GM19455 (cell line): ENCODE results near the gene AFF2.

Source experiments
- ATAC-seq: cut with Tn5 transposase; IDR thresholded peaks from one replicate; pipeline ENCODE4 v1.9.1; 2021; ENCODE audit not compliant: unreplicated experiment

AFF2 gene

DNA sequence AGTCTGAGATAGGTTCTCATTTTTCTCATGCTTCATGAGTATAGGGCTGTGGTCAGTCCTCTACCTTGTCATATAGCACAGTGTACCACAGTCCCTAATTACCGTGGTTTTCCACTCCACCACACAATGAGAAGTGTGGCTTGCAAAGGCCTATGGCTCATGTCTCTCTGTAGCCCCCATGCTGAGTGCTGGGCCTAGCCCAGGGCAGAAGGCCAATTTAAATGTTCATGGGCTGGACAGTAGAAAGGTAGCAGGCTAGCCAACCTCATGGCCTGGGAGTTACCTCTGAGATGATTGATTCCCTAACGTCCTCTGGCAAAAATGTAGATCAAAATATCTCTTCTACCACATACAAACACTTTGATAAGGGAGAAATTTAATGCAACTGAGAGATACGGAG lies 222.5 kb downstream of the AFF2 start:
- ATAC-seq = no peak

DNA sequence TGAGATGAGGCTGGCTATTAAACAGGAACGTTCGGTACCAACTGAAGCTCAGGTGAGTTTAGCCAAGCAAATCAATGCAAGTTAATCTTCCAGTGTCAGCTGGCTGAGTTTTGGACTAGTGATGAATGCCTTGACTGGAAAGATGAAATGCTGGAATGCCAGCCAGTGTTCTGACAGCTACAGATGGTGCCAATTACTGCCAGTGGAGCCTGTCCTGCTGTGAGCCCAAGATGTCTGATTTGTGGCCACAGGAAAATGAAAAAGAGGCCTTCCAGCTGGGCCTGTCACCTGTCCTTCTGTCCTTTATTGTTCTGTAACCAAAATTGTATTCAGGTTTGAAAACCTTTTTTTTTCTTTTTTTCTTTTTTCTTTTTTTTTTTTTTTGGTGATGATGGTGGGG lies 223.1 kb downstream of the AFF2 start:
- ATAC-seq = no peak

DNA sequence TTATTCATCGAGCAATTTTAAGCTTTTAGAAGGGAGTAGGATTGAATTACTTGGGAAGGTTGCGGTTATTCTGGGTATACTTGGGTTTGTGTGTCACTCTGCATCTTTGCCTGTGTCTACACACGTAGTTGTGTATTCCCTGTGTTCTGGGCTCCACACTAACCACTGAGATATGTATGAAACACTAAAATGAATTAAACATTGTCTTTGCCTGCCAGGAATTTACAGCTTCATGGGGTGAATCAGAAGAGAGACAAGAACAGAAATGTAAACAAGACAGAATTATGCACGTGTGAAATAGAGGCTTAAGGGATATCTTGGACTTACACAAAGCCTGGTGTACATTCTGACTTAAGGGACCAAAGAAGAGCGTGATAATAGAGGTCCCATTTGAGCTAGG lies 228.5 kb downstream of the AFF2 start:
- ATAC-seq = no peak

DNA sequence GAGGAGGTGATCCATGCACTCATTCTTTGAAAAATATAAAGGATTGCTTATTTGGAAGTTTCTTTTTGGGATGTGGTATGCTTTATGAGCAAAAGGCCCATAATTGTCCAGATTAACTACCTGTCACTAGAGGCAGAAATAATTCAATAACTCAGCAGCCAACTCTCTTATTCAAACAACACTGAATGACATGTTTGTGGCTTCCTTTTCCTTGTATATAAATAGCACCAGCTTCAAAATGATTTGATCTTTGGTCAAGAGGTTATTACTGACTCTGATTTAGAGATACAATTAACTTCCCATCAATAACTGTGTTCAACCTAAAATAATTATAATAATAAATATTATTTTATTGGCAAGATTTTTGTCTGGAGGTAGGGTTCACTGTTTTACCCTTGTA lies 232.3 kb downstream of the AFF2 start:
- ATAC-seq = no peak

DNA sequence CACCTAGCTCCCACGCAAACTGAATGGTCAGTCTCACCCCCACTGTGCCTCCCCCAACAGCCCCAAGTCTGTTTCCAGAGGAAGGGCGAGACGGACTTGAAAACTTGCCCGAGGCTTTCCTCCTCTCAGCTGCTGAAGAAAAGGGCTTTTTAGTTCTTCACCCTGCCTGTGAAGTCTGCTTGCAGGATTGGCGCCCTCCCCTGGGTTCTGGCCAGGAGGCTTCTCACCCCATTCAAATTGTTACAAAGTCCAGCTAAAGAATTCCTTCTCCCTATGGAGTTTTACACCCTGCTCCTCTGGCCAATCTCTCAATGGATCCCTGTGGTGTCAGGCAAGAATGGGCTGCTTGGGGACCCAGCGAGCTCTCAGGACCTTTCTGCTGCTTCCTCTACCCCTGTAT lies 241.0 kb downstream of the AFF2 start:
- no peak for ATAC-seq

DNA sequence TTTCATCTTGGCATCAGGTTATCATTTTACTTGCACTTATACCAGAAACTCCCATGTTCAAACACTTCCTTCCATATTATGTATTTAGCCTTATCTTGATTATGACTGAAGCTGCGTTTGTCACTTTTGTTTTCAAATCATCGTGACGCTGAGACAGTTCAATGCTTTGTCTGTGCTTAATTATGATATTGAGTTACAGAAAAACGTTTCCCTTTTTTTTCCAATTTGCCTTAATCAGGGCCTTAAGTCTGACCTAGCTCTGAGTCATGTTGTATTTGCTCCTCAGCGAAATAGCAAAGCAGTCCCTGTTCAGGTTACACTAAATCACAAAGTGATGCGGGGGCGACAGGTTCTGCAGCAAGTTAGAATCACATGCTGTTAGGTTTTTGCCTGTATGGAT lies 254.7 kb downstream of the AFF2 start:
- no peak for ATAC-seq

DNA sequence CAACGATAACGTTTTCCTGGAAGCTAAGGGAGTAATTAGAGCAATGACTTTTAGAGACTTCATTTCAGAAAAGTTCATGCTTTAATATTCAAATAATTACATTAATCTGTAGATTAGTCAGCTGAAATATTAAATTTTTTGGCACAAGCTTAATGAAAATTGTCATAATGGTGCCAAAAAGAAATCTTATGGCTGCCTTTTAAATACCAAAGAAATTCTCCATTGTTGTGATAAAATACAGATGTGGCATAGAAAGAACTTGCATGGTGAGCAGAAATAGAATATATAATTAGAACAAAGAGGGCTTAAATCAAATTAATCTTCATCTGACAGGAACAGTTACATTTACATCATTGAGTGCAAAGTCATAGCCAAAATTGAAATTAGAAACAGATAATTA lies 263.5 kb downstream of the AFF2 start:
- ATAC-seq = no peak

DNA sequence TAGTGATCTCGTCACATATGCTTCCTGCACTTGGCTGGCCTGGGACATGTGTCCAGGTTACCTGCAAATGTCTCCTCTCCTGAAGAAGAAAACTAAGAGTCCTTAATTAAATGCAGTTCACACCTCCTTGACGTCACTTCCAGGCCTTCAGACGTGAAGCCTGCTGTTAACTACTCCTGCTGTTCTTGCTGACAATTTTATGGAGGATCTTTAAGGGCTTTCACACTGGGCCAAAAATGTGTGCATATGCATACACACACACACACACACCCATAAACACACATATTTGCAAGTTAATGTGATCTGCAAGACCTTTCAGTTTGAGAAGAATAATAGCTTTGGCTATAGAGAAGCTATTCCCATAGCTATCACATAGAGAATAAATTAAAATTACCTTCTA lies 267.9 kb downstream of the AFF2 start:
- no peak for ATAC-seq

DNA sequence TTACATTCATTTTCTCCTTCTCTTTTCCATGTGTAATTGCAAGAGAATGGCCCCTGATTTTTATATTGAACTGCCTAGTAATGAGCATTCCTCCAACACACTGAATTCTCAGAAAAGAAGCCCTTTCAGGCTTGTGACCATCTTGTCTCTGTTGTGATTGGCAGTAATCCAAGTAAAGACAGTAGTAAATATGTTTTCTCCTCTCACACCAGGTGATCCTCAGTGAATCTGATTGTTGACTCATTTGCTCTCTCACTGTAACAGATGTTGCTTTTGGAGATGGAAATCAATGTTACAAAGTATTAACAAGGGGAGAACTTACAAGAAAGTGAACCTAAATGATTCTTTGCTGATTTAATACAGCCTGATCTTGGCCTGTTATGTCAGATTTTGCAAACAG lies 271.0 kb downstream of the AFF2 start:
- no peak for ATAC-seq

DNA sequence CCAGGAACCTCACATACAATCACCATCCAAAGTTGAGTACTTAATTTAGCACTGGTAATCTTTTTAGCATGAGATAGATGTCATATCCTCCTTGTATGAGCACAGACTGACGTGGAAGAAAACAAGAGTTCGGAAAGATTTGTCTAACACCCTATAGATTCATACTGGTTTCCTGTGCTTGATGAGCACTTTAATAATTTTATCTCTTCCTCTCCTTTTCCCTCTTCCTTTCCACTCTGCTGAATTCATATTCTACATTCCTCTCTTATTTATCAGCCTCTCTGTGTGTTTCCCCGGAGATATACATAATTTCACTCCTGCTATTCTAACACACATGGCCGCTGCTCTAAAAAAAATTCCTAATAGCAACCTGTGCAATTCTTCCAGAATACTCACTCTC lies 273.9 kb downstream of the AFF2 start:
- no peak for ATAC-seq

DNA sequence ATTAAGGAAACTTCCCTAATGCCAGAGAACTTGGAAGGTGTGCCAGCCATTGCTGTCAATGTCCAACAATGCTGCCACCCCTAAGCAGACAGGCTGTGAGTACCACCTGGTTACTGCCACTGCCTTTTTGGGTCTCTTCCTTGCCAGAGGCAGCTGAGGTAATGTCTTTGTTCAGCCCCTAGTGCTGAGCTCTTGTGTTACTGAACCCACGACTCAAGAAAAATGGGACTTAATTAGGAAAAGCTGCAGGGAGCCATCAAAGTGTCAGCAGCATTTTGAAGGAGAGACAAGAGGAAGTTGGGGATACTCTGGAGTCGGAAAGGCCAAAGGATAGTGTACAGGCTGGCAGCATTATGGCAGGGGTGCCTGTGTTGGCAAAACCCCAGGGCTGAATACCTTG lies 283.7 kb downstream of the AFF2 start:
- ATAC-seq = no peak

DNA sequence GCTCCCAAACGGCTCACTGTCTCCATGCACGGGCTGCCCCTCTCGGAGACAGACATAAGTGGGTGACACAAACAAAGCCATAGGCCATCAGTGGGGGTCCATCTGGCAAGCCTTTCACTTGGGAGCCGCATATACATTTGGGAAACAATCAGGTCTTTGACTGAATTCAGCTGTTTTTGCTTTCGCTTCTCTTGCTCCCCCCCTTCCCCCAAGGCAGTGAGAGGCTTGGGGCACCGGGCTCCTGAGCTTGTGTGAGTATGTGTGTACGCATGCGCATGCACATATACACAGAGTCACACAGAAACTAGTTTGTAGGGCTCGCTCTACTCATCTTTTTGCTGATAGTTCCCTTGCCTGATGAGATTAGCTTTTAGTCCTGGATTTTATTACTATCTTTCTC lies 284.4 kb downstream of the AFF2 start:
- no peak for ATAC-seq

DNA sequence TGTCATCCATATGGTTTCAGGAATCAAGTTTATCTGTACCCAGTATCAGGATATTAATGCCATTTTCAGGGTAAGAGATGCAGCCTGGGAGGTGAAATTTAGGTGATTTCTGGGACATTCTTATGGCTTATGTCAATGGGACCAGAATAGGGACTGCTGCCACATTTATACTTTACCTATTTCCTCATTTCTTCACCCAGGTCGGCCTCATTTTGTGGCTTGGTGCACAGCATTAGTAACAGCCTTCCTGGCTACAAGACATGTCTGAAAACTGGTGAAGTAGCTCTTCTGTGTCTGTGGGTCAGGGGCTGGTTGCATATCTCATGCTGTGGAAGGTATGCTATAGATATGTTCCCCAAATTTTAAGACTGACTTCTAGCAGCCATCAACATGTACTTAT lies 284.8 kb downstream of the AFF2 start:
- no peak for ATAC-seq

DNA sequence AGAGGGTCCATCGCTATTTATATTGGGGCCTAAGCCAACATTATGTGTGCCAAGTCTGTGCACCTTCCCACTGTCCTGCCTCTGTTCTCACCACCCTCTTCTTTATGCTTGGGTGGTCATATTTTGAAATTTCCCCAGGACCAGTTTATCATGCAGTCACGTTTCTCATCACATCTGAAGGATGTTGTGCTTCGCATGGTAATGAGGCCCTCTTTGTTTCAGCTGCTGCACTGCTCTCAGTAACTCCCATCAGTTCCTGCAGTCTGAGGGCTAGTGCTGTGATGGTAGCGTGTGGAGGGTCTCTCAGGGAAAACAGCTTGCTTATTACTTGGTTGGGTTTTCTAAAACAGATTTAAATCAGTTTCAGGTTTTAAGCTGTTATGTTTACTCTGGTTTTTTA lies 288.0 kb downstream of the AFF2 start:
- ATAC-seq = no peak

DNA sequence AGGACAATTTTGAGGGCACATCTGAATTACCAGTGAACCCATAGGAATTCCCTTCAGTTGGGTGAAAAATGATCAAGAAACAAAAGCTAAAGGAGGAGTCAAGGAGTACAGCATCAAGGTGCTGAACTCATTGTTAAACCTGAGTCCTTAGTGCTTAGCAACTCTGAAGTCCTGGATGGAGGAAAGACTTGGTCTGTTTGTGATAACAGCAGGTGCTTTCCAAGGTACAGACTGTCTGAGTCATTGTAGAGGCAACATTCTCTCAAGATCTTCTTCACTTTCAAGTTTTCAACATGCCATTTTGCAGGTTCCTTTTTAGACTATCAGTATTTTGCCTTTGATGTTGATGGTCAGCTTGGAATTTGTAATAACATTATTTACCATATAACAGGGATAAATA lies 293.9 kb downstream of the AFF2 start:
- no peak for ATAC-seq

DNA sequence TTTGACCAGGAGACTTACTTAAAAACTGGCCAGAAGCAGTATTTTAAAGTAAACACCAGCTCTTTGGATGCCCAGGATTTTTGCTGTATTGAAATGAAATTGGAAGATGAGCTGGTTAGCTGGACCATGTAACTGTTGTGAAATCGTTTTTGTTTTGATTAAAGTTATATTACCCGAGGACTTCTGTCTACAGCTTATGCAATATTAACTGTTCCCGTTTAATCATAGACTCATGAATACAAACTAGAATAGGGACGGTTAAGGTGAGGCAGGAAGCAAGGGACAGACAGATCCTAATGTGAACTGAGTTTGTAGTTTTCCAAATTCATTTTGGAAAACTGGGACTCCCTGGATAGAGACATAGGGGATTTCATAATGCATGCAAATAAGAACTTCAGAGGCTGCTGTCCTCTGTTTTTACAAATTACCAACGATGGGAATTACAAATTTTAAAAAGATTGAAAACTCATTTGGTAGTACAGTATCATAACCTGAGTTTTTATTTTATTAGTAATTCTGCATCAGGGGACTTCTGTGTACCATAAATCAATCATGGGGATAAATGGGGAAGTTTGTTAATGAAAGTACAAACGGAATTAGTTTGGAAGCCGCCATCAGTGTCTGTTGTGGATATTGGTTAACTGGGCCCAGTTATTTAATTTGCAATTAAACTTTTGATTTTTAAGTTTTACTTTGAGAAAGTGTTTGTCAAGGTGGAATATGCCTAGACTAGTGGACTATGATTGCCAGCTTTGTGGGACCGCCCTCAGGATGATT lies 304.4 kb downstream of the AFF2 start:
- ATAC-seq = no peak

DNA sequence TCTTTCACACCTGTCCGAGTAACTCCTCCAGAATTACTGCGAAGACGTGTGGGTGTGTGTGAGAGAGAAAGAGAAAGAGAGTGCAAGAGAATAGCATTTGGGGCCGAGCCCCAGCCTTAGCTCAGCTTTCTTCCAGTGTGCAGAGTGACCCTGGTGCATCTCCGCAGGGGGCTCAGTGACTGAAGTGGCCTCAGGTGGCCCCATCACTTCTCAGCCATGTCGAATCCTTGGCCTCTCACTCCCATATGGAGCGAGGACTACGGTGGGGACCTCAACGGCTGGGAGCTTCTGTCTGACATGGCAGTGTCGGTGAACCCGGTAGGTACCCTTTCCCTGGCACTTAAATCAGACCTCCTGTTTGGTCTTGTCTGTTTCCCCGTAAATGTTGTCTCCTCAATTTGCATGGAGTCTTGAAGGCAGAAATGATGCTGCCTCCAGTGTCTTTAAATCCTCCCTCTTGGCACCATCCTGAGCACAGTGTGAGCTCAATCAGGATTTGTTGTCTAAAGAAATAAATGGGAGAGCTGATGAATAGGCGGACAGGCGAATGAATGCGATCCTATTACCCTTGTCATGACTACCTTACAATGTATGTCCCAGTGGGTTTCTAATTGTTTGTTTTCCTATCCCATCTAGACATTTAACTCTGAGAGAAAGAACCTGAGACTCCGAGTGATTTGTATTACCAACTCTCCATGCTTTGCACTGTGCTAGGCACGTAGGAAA lies 305.9 kb downstream of the AFF2 start:
- ATAC-seq = no peak

DNA sequence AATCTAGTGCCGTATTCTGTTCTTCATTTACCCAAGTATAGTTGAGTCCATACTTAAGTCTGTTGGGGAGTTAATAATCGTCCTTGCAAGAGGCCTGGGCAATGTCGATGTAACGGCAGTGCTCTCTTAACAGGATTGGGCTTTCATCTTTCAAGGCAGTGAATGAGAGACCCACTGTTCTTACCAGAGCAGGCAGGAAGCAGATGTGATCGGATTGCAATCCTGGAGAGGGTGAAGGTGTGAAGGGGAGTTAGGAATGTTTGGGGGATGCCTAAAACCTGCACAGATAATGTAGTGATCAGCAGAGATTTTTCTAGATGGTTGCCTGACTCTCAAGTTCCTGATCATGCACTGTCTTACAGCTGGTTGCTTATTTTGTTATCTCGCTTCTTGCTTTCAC lies 308.4 kb downstream of the AFF2 start:
- ATAC-seq = no peak

DNA sequence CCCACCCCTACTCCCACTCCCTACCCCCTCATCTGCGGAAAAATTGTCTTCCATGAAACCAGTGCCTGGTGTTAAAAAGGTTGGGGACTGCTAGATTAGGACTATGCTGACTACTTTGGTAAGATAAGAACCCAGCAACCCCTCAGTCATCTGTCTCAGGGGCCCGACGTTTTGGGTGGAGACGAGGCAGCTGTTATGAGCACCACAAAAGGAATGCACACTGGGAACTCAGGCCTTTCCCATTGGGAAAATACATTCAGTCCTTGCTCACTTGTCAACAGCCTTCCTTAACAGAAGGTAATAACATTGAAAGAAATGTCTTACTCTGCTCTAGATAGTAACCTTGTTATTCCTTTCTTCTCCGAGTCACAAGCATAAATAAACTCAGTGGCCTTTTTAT lies 310.8 kb downstream of the AFF2 start:
- ATAC-seq = no peak

DNA sequence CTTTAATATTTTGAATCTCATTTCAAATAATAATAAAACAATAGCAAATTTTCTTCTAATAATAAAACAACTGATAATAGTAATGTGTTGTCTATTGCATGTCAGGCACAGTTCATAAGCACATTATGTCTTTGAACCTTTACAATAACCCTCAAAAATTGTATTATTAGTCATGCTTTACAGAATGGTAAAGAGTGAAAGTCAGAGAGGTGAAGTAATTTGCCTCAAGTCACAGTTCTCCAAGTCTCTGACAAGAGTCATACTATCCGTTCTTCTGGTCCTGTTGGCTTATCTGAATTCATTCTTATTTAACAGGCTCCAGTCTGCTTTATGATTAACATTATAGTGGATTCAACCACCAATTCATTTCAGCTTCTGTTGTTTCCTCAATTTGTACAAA lies 313.0 kb downstream of the AFF2 start:
- ATAC-seq = no peak

DNA sequence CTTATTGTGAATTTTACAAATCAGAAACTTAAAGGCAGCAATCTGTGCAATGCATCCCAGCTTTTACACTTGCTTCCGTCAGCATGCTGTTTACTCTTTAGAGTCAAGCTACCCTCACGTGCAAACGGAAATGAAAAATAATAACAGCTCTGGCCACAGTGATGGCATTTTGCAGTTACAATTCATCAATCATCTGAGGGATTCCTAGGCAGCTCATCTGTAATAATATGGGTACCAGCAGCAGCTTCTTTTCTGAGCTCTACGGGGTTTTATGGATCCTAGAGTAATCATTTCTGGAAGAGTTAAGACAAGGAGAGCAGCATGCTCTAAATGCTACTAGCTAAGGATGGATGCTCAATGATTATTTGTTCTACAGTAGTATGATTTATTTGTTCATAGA lies 313.6 kb downstream of the AFF2 start:
- ATAC-seq = no peak

DNA sequence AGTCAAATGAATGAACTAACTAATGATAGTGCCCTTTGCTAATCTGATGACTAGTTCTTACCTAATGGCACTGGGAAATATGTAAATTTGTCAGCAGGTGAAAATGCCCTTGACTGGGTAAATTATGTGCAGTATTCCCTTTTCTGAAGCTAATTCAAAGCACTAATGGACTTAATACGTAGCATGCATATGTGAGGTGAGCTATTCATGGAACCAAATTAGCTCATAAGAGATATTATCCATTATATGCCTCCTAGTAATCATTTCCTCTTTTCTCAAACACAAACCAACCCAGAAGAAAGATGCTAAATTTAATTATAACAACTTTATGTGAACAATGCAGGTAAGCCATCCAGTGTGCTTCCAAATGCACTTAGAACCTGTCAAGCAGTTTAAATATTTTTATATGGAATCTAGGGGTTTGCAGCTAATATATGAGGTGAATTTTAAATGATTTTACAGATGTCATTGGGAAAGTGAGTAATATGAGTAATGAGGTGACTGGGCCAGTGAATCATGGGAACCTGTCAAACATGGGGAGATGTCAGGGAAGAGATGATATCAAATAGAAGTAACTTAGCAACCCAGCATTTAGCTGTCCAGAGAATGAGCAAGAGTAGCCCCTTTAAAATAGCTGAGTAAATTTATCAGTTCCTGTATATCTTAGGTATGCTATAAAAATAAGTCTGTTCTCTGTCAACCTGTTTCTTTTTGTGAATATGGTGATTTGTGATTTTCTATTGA lies 315.0 kb downstream of the AFF2 start:
- ATAC-seq = no peak
